GM18867 (cell line): ENCODE measurements around the gene MAGI2.

Experiments
- ATAC-seq: cut with Tn5 transposase; IDR thresholded peaks from one replicate; pipeline ENCODE4 v1.9.1; 2021; ENCODE audit warnings: mild to moderate bottlenecking, moderate library complexity; ENCODE audit not compliant: unreplicated experiment

The MAGI2 gene

GRCh38 chr7:78448911-78449310 is 1004.6 kb downstream of the MAGI2 start:
- ATAC-seq, result no peak

DNA sequence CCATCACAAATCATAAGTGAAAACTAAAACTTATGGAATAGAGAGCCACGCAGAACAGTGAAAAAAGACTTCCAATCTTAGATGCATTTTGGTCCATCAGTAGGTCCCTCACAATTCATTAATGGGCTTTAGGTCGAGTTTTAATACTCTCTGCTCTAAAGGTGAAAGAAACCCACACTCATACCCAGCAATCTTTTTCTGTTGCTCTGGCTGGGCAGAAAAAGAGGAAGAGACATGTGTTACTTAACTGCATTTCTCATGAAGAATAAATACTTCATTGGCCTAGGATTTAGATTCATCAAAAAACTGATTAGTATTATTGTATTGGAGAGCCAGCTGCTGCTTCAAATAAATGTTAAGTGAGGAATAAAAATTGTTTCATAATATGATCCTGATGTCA is 1009.2 kb downstream of the MAGI2 start:
- ATAC-seq, result no peak

- ATAC-seq, result no peak
Measured at GRCh38 chr7:78443811-78444210, 1009.7 kb downstream of the MAGI2 start.

- ATAC-seq, result no peak
Measured at GRCh38 chr7:78441737-78442136, 1011.7 kb downstream of the MAGI2 start.

- no peak for ATAC-seq
Measured at GRCh38 chr7:78438433-78438832, 1015.0 kb downstream of the MAGI2 start.

DNA sequence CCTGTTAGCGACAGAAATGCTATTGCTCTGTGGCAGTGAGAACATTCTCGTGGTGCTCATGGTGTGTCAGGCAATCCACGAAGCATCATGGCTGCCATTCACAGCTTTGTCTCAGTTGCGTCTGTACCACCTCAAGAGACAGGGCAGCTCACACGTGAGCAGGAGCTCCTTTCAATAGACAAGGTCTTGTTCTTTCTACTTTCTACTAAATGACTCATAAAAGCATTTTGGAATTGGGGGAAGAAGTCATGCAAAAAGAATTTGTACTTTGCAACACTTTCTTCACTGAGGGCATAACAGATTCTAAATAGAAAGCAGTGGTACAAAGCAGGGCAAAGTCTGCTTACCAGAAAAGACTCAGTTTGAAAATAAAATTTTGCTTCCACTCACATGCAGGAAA is 1016.3 kb downstream of the MAGI2 start:
- ATAC-seq, result no peak

GRCh38 chr7:78435355-78435754 is 1018.1 kb downstream of the MAGI2 start:
- no peak for ATAC-seq

DNA sequence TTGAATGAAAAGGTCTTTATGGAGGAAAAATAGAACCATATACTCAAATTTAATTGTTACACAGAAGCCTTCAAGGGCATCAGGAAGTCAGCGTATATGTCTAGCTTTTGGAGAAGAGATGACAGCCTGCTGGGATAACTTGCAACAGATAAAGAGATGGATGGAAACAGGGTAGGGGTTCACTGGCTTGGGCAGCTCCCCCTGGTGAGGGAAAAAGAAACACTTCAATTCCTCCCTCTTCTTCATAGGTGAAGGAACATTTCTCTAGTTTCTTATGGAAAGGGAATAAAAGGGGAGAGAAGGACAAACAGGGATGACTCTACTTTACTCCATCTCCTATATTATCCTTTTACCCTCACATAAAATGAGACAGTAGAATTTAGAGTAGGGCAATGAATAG is 1019.2 kb downstream of the MAGI2 start:
- ATAC-seq, result no peak

DNA sequence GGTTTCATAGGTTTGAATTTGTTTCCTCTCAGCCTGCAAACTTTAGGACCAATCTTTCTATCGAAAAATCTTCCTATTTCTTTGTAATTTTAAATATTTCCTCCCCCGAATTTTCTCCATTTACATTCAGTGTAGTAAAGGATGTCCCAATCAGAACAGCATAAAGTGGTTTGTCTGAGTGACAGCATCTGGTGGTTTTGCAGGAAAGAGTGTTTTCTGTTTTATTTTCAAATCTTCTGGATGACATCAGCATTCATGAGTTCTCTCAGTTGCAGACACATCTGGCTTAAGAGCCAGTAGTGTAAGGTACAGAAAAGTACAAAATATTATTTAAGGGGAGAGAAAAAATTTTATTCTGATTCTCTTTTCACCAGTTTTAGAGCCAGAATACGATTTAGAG is 1020.0 kb downstream of the MAGI2 start:
- ATAC-seq, result no peak

DNA sequence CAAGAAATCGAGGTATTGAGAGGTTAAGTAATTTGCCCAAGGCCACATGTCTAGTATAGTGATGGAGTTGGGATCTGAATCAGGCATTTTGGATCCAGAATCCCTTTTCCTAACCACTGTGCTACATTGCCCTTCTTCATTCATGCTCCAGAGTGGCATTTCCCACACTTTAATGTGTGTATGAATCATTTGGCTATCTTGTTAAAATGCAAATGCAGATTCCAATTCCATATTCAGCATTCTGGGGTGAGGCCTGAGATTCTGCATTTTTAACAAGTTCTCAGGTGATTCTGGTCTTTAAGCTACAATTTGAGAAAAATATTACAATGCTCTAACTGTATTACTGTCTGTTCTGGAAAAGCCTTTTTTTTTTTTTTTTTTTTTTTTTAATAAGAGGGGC is 1023.6 kb downstream of the MAGI2 start:
- no peak for ATAC-seq

- peak; percentile 70 for ATAC-seq
Measured at GRCh38 chr7:78427209-78427608, 1026.3 kb downstream of the MAGI2 start.

DNA sequence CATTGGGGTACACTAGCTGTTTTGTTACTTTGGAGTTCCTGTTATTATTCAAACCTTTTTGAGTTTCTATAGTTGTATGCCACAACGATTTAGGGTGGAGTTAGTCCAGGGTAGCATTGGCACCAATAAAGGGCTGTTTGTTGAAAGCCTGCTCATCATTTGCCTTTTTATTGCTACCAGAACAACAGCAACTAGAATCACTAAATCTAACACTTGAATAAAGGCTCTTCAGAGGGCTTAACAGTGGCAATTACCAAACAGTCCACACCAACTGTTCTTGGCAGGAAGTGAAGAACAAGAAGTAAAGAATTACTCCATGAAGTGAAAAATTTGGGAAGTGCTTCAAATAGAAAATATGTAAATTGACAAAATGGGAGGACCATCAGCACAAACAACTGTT is 1033.5 kb downstream of the MAGI2 start:
- ATAC-seq, result no peak

DNA sequence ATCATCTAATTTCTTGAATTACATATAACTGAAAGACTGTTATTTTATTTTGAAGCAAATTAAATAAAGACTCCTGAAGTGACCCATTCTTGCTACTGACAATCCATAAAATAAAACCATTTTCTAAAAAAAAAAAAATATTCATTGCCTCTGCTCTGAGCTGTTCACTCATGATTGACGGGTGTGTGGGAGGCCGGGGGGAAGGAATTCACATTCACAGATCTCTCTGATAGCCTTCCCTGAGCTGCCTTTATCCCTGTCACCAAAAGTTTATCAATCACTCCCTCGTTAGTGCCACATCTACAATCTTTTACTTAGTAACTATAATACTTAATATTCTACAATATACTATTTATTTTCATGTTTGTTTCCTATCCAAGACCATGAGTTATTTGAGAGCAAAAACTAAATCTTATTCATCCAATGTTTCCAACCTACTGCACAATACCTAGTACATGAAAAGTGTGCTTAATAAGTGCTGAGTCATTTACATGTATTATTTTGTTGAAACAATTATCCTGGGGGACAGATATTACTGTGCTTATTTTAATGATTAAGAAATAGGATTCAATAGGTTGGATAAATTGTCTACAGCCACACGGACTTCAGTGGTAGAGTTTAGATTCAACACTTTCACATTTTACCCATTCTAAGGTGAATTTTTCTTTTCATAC is 1036.2 kb downstream of the MAGI2 start:
- no peak for ATAC-seq

DNA sequence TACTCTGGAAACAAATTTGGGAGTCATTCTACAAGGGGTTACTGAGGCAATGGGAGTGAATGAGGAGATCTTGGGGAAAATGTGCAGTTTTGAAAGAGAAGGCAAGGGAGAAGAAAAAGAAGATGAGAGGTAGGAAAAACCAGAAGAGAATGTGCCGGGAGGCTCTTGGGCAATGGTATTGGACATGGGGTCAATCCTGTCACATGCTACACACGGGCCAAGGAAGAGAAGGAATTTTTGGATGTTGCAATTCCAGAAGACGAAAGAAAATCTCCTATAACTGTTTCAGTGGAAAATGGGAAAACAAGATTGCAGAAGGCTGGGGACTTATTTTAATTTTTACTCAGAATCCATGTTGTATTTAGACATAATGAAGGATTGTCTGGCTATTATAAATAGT is 1039.9 kb downstream of the MAGI2 start:
- ATAC-seq, result no peak

GRCh38 chr7:78412216-78412858 is 1041.1 kb downstream of the MAGI2 start:
- no peak for ATAC-seq

GRCh38 chr7:78407031-78407430 is 1046.4 kb downstream of the MAGI2 start:
- no peak for ATAC-seq

DNA sequence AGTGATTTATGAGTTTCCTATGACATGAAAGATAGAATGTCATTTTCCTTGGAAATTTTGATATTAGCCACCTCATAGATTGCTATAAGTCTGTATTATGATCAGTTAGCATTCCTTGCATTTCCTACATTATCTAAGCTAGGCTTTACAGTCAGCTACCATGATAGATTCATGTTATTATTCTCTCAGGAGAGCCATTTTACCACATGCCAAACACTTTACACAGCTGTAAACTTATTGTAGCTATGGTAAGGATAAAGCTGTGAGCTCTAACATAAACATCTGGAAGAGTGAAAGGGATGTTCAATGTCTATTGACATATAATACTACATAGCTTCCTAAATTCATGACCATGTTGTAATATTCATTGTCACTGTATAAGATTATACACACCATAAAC is 1046.9 kb downstream of the MAGI2 start:
- ATAC-seq, result no peak

GRCh38 chr7:78402096-78402495 is 1051.4 kb downstream of the MAGI2 start:
- ATAC-seq, result no peak

- no peak for ATAC-seq
Measured at GRCh38 chr7:78400038-78400437, 1053.4 kb downstream of the MAGI2 start.

DNA sequence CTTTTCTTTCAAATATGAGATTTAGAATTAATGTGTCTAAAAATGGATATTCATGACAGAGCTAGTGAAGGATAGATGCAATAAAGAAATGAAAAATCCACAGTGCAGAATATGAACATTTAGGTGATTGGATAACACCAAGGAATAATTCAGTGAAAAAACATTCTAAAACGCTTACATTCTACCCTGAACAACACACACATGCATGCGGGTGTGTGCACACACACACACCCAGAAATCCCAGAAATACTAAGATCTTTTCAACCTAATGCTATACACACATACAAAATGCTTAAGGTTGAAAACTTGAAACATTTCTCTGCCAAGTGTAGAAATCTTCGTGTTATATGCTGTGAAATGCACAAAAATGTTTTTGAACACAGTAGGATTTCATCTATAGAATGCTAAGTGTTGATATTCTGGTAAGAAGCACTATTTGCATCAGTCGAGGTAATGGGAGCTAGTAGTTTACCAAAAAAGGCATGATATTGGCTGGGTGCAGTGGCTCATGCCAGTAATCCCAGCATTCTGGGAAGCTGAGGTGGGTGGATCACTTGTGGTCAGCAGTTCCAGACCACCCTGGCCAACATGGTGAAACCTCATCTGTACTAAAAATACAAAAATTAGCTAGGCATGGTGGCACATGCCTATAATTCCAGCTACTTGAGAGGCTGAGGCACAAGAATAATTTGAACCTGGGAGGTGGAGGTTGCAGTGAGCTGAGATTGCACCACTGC is 1054.3 kb downstream of the MAGI2 start:
- no peak for ATAC-seq

DNA sequence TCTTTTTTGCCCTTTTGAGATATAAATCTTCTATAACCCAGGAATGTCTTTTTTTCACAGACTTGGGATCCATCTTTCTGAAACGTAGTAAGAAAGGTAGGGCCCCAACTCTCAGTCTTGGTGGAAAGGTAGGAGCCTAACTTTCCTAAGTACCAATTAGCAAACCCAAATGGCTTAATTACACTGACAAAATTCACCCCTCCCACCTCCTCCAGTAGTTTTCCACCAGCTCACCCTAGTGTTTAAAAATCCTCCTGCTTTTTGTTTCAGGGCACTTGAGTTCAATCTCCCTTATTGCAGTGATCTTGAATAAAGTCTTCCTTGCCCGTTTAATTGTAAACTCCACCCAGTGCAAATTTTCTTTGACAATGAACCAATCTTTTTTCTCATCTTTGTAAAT is 1054.9 kb downstream of the MAGI2 start:
- no peak for ATAC-seq

GRCh38 chr7:78398081-78398480 is 1055.4 kb downstream of the MAGI2 start:
- no peak for ATAC-seq
